Measurements from ENCODE around the gene IGLL5.

The IGLL5 gene

GRCh38 chr22:22892096-22893052 is 4.8 kb downstream of the IGLL5 start:
- TF ChIP-seq CTCF (IDR thresholded peaks at IDR 0.05) = no peak

GRCh38 chr22:22893077-22893805 is 5.6 kb downstream of the IGLL5 start:
- TF ChIP-seq CTCF (IDR thresholded peaks at IDR 0.05) = no peak

- TF ChIP-seq CTCF (IDR thresholded peaks at IDR 0.05) = no peak
Observed at GRCh38 chr22:22893891-22894739, 6.5 kb downstream of the IGLL5 start.

GRCh38 chr22:22894740-22895731 is 7.4 kb downstream of the IGLL5 start:
- no peak for TF ChIP-seq CTCF (IDR thresholded peaks at IDR 0.05)

- TF ChIP-seq CTCF (IDR thresholded peaks at IDR 0.05) = no peak
Observed at GRCh38 chr22:22895776-22896445, 8.3 kb downstream of the IGLL5 start.

- TF ChIP-seq CTCF (IDR thresholded peaks at IDR 0.05) = no peak
Observed at GRCh38 chr22:22896601-22897000, 9.0 kb downstream of the IGLL5 start.
